ENCODE measurements around the gene RTKN2. TPM values are rescaled to one million over a fixed set of nuclear protein-coding genes. Genes with fewer than 3 reads are reported as not detected.

The RTKN2 gene
- total and polyA plus RNA-seq, 4 donors: 0.05 to 0.93 (median 0.17) TPM; not detected in 1

DNA sequence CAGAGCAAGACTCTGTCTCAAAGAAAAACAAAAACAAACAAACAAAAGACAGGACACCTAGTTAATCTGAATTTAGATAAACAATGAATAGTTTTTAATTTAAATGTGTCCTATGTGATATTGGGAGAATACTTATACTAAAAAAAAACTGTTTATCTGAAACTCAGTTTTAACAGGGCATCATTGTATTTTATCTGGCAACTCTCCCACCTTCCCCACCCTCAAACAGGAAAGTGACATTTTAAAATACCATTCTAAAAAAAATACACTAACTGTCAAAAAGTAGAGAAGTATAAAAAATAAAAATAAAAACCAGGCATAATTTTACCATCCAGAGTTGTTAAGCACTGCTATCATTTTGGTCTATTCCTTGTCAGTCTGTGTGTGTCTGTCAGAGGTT is 119.0 kb downstream of the RTKN2 start:
- no peak overlapping the region for H3K27ac ChIP-seq (ENCODE audit: low read depth in 1 of 2, low read length in 2 of 2)
- DNase-seq (ENCODE audit: low spot score): no peak
- H3K4me1 ChIP-seq (ENCODE audit: control insufficient read depth in 4 of 4, insufficient read depth in 4 of 4, low read length in 3 of 4): no peaks in the 10 kb centered on the region
- H3K9ac ChIP-seq (ENCODE audit: low read depth in 1 of 2, low read length in 2 of 2): no peak overlapping the region
- H3K27me3 ChIP-seq (ENCODE audit: control insufficient read depth in 4 of 4, insufficient read depth in 4 of 4, low read length in 3 of 4): no peaks in the 10 kb centered on the region
- TF ChIP-seq, protein P1, sequence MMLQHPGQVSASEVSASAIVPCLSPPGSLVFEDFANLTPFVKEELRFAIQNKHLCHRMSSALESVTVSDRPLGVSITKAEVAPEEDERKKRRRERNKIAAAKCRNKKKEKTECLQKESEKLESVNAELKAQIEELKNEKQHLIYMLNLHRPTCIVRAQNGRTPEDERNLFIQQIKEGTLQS (IDR thresholded peaks at IDR 0.05): no peak
- TF ChIP-seq NR2F2 (IDR thresholded peaks at IDR 0.05) (no peak), HNF4A (conservative IDR thresholded peaks at IDR 0.05) (no peak), FOXA2 (IDR thresholded peaks at IDR 0.05) (no peak), TAF1 (conservative IDR thresholded peaks at IDR 0.05) (no peak), FOXA1 (IDR thresholded peaks at IDR 0.05) (no peak), YY1 (IDR thresholded peaks at IDR 0.05) (no peak), EGR1 (IDR thresholded peaks at IDR 0.05; ENCODE audit: low read depth in 2 of 2) (no peak), RXRA (IDR thresholded peaks at IDR 0.05) (no peak), GABPA (IDR thresholded peaks at IDR 0.05 in 1 of 2, conservative IDR thresholded peaks at IDR 0.05 in 1 of 2) (no peak), HNF4G (IDR thresholded peaks at IDR 0.05) (no peak), RAD21 (IDR thresholded peaks at IDR 0.05) (no peak), JUND (IDR thresholded peaks at IDR 0.05) (no peak), SP1 (IDR thresholded peaks at IDR 0.05) (no peak)
- TF ChIP-seq, protein P2, sequence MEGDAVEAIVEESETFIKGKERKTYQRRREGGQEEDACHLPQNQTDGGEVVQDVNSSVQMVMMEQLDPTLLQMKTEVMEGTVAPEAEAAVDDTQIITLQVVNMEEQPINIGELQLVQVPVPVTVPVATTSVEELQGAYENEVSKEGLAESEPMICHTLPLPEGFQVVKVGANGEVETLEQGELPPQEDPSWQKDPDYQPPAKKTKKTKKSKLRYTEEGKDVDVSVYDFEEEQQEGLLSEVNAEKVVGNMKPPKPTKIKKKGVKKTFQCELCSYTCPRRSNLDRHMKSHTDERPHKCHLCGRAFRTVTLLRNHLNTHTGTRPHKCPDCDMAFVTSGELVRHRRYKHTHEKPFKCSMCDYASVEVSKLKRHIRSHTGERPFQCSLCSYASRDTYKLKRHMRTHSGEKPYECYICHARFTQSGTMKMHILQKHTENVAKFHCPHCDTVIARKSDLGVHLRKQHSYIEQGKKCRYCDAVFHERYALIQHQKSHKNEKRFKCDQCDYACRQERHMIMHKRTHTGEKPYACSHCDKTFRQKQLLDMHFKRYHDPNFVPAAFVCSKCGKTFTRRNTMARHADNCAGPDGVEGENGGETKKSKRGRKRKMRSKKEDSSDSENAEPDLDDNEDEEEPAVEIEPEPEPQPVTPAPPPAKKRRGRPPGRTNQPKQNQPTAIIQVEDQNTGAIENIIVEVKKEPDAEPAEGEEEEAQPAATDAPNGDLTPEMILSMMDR (IDR thresholded peaks at IDR 0.05; ENCODE audit: low read depth, low read length, missing input control): no peak
- TF ChIP-seq, protein P3, sequence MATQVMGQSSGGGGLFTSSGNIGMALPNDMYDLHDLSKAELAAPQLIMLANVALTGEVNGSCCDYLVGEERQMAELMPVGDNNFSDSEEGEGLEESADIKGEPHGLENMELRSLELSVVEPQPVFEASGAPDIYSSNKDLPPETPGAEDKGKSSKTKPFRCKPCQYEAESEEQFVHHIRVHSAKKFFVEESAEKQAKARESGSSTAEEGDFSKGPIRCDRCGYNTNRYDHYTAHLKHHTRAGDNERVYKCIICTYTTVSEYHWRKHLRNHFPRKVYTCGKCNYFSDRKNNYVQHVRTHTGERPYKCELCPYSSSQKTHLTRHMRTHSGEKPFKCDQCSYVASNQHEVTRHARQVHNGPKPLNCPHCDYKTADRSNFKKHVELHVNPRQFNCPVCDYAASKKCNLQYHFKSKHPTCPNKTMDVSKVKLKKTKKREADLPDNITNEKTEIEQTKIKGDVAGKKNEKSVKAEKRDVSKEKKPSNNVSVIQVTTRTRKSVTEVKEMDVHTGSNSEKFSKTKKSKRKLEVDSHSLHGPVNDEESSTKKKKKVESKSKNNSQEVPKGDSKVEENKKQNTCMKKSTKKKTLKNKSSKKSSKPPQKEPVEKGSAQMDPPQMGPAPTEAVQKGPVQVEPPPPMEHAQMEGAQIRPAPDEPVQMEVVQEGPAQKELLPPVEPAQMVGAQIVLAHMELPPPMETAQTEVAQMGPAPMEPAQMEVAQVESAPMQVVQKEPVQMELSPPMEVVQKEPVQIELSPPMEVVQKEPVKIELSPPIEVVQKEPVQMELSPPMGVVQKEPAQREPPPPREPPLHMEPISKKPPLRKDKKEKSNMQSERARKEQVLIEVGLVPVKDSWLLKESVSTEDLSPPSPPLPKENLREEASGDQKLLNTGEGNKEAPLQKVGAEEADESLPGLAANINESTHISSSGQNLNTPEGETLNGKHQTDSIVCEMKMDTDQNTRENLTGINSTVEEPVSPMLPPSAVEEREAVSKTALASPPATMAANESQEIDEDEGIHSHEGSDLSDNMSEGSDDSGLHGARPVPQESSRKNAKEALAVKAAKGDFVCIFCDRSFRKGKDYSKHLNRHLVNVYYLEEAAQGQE (IDR thresholded peaks at IDR 0.05): no peak
- TF ChIP-seq, protein P4, sequence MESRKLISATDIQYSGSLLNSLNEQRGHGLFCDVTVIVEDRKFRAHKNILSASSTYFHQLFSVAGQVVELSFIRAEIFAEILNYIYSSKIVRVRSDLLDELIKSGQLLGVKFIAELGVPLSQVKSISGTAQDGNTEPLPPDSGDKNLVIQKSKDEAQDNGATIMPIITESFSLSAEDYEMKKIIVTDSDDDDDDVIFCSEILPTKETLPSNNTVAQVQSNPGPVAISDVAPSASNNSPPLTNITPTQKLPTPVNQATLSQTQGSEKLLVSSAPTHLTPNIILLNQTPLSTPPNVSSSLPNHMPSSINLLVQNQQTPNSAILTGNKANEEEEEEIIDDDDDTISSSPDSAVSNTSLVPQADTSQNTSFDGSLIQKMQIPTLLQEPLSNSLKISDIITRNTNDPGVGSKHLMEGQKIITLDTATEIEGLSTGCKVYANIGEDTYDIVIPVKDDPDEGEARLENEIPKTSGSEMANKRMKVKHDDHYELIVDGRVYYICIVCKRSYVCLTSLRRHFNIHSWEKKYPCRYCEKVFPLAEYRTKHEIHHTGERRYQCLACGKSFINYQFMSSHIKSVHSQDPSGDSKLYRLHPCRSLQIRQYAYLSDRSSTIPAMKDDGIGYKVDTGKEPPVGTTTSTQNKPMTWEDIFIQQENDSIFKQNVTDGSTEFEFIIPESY (IDR thresholded peaks at IDR 0.05): no peak
- TF ChIP-seq, protein P5, sequence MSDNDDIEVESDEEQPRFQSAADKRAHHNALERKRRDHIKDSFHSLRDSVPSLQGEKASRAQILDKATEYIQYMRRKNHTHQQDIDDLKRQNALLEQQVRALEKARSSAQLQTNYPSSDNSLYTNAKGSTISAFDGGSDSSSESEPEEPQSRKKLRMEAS (IDR thresholded peaks at IDR 0.05): no peak
- H3K4me3 ChIP-seq (ENCODE audit: low read depth in 1 of 3, low read length in 3 of 3): no peak overlapping the region
- no peaks in the 10 kb centered on the region for H3K36me3 ChIP-seq (ENCODE audit: control insufficient read depth in 4 of 4, insufficient read depth in 3 of 4, low read depth in 1 of 4, low read length in 3 of 4)
- H3K9me3 ChIP-seq (ENCODE audit: control insufficient read depth in 4 of 4, low read length in 3 of 4): no peaks in the 10 kb centered on the region

Data from liver (tissue), 9 donors.